ENCODE data around the gene TFRC. TPM values are rescaled to one million over a fixed set of nuclear protein-coding genes. Genes with fewer than 3 reads are reported as not detected.
A peak's percentile ranks its signal among the peaks of the same experiment; 100 is the strongest.

The TFRC gene
- total RNA-seq (2021) (92.8 to 143 TPM (median 93.4 TPM) in 3 replicates), Bru-seq, nascent RNA (percentile 92 among the genes with signal in this experiment)
- long read RNA-seq, experiment 1, full-length matches to known transcripts = 377 of 522 reads
- long read RNA-seq, experiment 1, partial matches to known transcripts = 72 of 522 reads
- long read RNA-seq, experiment 1, other reads (novel, unspliced or antisense) = 73 of 522 reads
- long read RNA-seq, experiment 2, full-length matches to known transcripts = 30 of 114 reads
- long read RNA-seq, experiment 2, partial matches to known transcripts = 24 of 114 reads
- long read RNA-seq, experiment 2, other reads (novel, unspliced or antisense) = 60 of 114 reads
- long read RNA-seq, experiment 3, full-length matches to known transcripts = 12 of 23 reads
- long read RNA-seq, experiment 3, partial matches to known transcripts = 1 of 23 reads
- long read RNA-seq, experiment 3, other reads (novel, unspliced or antisense) = 10 of 23 reads

- peaks cover 34% of the 10 kb centered on the region for H3K4me1 Mint-ChIP-seq
- ChIA-PET POLR2A (interaction anchor here (2.1 kb wide), 1 partner anchor 98 kb away, joined by 6 read pairs; no protein-coding TSS in a partner anchor), CTCF (interaction anchor here (1.0 kb wide), 1 partner anchor 9 kb away, joined by 3 read pairs; no protein-coding TSS in a partner anchor)
- H3K4me3 Mint-ChIP-seq = peak within 1 kb of the TSS; percentile 99
- DNase-seq (ENCODE audit: low spot score) (peak; percentile 97), ATAC-seq (peak; percentile 89)
- H3K27ac Mint-ChIP-seq = peak within 1 kb of the TSS; percentile 95
- peaks cover 9% of the 10 kb centered on the region; the same call in 1 of the 2 replicates for H3K36me3 Mint-ChIP-seq
- H3K27me3 Mint-ChIP-seq (ENCODE audit: low read depth) = no peaks in the 10 kb centered on the region; the same call in none of the 2 replicates
- H3K9me3 Mint-ChIP-seq = no peaks in the 10 kb centered on the region
- TF ChIP-seq NFE2L1 (CRISPR knock-in tag; IDR thresholded peaks at IDR 0.05) (no peak; the same call in 1 of the 2 replicates), JUN (CRISPR knock-in tag; IDR thresholded peaks at IDR 0.05) (no peak; the same call in 1 of the 2 replicates), GTF2I (CRISPR knock-in tag; conservative IDR thresholded peaks at IDR 0.05) (no peak), ZBTB21 (CRISPR knock-in tag; IDR thresholded peaks at IDR 0.05; ENCODE audit: borderline replicate concordance) (peak; percentile 61), TCF7 (CRISPR knock-in tag; IDR thresholded peaks at IDR 0.05; ENCODE audit: low read depth) (no peak), JAZF1 (CRISPR knock-in tag; IDR thresholded peaks at IDR 0.05) (no peak), ZNF263 (CRISPR knock-in tag; IDR thresholded peaks at IDR 0.05; ENCODE audit: low read depth) (no peak), ATF1 (CRISPR knock-in tag; IDR thresholded peaks at IDR 0.05) (no peak), OVOL2 (CRISPR knock-in tag; IDR thresholded peaks at IDR 0.05; ENCODE audit: borderline replicate concordance) (no peak), CREM (CRISPR knock-in tag; IDR thresholded peaks at IDR 0.05) (peak; percentile 94), ZNF232 (CRISPR knock-in tag; IDR thresholded peaks at IDR 0.05) (peak; percentile 89; the same call in 1 of the 2 replicates), IRF2 (CRISPR knock-in tag; IDR thresholded peaks at IDR 0.05; ENCODE audit: borderline replicate concordance, low read depth) (no peak), EMX1 (CRISPR knock-in tag; IDR thresholded peaks at IDR 0.05) (0 out of 2 replicates have a peak, but pooled peaks have one; percentile 78), SP1 (CRISPR knock-in tag; conservative IDR thresholded peaks at IDR 0.05) (peak; percentile 95), ZNF317 (CRISPR knock-in tag; IDR thresholded peaks at IDR 0.05; ENCODE audit: borderline replicate concordance, low read depth) (no peak), ZNF423 (CRISPR knock-in tag; IDR thresholded peaks at IDR 0.05) (no peak), E2F4 (CRISPR knock-in tag; IDR thresholded peaks at IDR 0.05; ENCODE audit: borderline replicate concordance, low read depth) (no peak), SMAD3 (CRISPR knock-in tag; IDR thresholded peaks at IDR 0.05; ENCODE audit: borderline replicate concordance) (peak; percentile 82), KAT7 (CRISPR knock-in tag; IDR thresholded peaks at IDR 0.05; ENCODE audit: borderline replicate concordance) (peak; percentile 87; the same call in 1 of the 2 replicates), E2F5 (CRISPR knock-in tag; IDR thresholded peaks at IDR 0.05) (peak; percentile 93; the same call in 1 of the 2 replicates), HMGA2 (CRISPR knock-in tag; IDR thresholded peaks at IDR 0.05) (no peak), FOXJ3 (CRISPR knock-in tag; IDR thresholded peaks at IDR 0.05; ENCODE audit: borderline replicate concordance) (no peak), CBFB (CRISPR knock-in tag; IDR thresholded peaks at IDR 0.05; ENCODE audit: low read depth) (peak; percentile 97), NR1H2 (CRISPR knock-in tag; IDR thresholded peaks at IDR 0.05) (no peak), ZNF416 (CRISPR knock-in tag; IDR thresholded peaks at IDR 0.05) (no peak), ZNF138 (CRISPR knock-in tag; conservative IDR thresholded peaks at IDR 0.05) (no peak; the same call in 1 of the 2 replicates), ETV6 (CRISPR knock-in tag; IDR thresholded peaks at IDR 0.05) (peak; percentile 80), PRRX2 (CRISPR knock-in tag; IDR thresholded peaks at IDR 0.05) (no peak)
- TF ChIP-seq, protein P1, sequence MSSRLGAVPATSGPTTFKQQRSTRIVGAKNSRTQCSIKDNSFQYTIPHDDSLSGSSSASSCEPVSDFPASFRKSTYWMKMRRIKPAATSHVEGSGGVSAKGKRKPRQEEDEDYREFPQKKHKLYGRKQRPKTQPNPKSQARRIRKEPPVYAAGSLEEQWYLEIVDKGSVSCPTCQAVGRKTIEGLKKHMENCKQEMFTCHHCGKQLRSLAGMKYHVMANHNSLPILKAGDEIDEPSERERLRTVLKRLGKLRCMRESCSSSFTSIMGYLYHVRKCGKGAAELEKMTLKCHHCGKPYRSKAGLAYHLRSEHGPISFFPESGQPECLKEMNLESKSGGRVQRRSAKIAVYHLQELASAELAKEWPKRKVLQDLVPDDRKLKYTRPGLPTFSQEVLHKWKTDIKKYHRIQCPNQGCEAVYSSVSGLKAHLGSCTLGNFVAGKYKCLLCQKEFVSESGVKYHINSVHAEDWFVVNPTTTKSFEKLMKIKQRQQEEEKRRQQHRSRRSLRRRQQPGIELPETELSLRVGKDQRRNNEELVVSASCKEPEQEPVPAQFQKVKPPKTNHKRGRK (CRISPR knock-in tag; IDR thresholded peaks at IDR 0.05; ENCODE audit: borderline replicate concordance) = no peak
- TF ChIP-seq, protein P2, sequence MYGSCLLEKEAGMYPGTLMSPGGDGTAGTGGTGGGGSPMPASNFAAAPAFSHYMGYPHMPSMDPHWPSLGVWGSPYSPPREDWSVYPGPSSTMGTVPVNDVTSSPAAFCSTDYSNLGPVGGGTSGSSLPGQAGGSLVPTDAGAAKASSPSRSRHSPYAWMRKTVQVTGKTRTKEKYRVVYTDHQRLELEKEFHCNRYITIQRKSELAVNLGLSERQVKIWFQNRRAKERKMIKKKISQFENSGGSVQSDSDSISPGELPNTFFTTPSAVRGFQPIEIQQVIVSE (CRISPR knock-in tag; IDR thresholded peaks at IDR 0.05; ENCODE audit: borderline replicate concordance) = no peak
- TF ChIP-seq, protein P3, sequence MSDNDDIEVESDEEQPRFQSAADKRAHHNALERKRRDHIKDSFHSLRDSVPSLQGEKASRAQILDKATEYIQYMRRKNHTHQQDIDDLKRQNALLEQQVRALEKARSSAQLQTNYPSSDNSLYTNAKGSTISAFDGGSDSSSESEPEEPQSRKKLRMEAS (CRISPR knock-in tag; IDR thresholded peaks at IDR 0.05) = peak; percentile 73
These were observed at the start of gene TFRC for GRCh38 chr3:196081834-196082618. Gene TFRC (minus strand): TSS chr3:196082090. CDS start chr3:196077099, 4,991 bp downstream.

Measured in WTC11 (cell line).